K562 (cell line): ENCODE results near the gene ENTPD3. TPM values are rescaled to one million over a fixed set of nuclear protein-coding genes. Genes with fewer than 3 reads are reported as not detected.

Source experiments
- ATAC-seq: fragments of 200-7000 bp; cut with Tn5 transposase; 3 replicates; pipeline ENCODE4 v1.9.1; 2020; ENCODE audit warnings: moderate library complexity
- BruUV-seq: library from RNA; stranded (reverse); fragments of 400-500 nt; replicated peaks from 2 replicates; lab custom pipeline; 2021; lab: Mats Ljungman, UMichigan
- CTCF ChIA-PET: fragments of 300-600 bp; formaldehyde crosslinking; extraction: SDS; loops from one replicate; lab custom pipeline; 2021; ENCODE audit warnings: low intra/inter-chr PET ratio; lab: Yijun Ruan, JAX
- POLR2A ChIA-PET: fragments of 300-600, 350-650 bp; sonication (Branson Sonifier 250); formaldehyde crosslinking; extraction: SDS; loops from one replicate; lab custom pipeline; 2021; ENCODE audit warnings: antibody characterized with exemption, inconsistent platforms; lab: Yijun Ruan, JAX
- DNase-seq, 4 experiments: peaks; one replicate each; pipeline versions ENCODE4 v3.0.0 to v3.0.0-alpha.2; 2011 to 2018; ENCODE audit warnings: low spot score in 3 of 4, mixed read lengths in 3 of 4; ENCODE audit errors: extremely low read depth in 1 of 4
- FAIRE-seq: peaks from 2 replicates; lab custom pipeline; 2011; peaks lifted over from hg19 to GRCh38; lab: Jason Lieb, UNC
- H2AFZ ChIP-seq: 2 replicates; pipeline ENCODE4 v1.6.0; 2011; ENCODE audit warnings: low read depth, low read length, control low read depth, inconsistent platforms
- H3K27ac ChIP-seq: fragments of 200-600 bp; 3 replicates; pipeline ENCODE4 v1.8.0; 2011; ENCODE audit warnings: low read depth, mild to moderate bottlenecking, control low read depth, inconsistent platforms, low read length, moderate library complexity, mixed read lengths; ENCODE audit errors: extremely low read depth
- H3K27me3 ChIP-seq, 2 experiments: fragments of 300-600 bp in 1 of 2; 2 replicates in 1 of 2; 3 replicates in 1 of 2; pipeline versions ENCODE4 v1.6.0 to v1.8.0; 2011; ENCODE audit warnings: inconsistent platforms in 2 of 2, low read length in 2 of 2, mild to moderate bottlenecking in 1 of 2, mixed read lengths in 1 of 2, moderate library complexity in 1 of 2; ENCODE audit not compliant: control insufficient read depth in 2 of 2, insufficient read depth in 2 of 2
- H3K36me3 ChIP-seq: fragments of 300-600 bp; 3 replicates; pipeline ENCODE4 v1.8.0; 2011; ENCODE audit warnings: mild to moderate bottlenecking, low read length, inconsistent platforms; ENCODE audit not compliant: control insufficient read depth, insufficient read depth
- H3K4me1 ChIP-seq, 2 experiments: fragments of 200-600 bp in 1 of 2; replicated peaks in 1 of 2; 2 replicates in 1 of 2; 3 replicates in 1 of 2; pipeline versions ENCODE4 v1.5.1 to v1.8.0; 2011; ENCODE audit warnings: inconsistent platforms in 2 of 2, low read length in 2 of 2, mild to moderate bottlenecking in 1 of 2, mixed read lengths in 1 of 2, moderate library complexity in 1 of 2; ENCODE audit not compliant: control insufficient read depth in 2 of 2, insufficient read depth in 2 of 2
- H3K4me2 ChIP-seq: 2 replicates; pipeline ENCODE4 v1.6.1; 2011; ENCODE audit warnings: low read length, control low read depth, inconsistent platforms, mixed read lengths; ENCODE audit not compliant: insufficient read depth
- H3K4me3 ChIP-seq: fragments of 200-600 bp; sonication (generic), shearing (Covaris generic); 2 replicates; pipeline ENCODE4 v1.5.1; 2016; ENCODE audit warnings: control low read depth, inconsistent platforms
- H3K79me2 ChIP-seq: fragments of 200-600 bp; 3 replicates; pipeline ENCODE4 v1.8.0; 2011; ENCODE audit warnings: low read length, inconsistent platforms; ENCODE audit not compliant: control insufficient read depth, insufficient read depth
- H3K9ac ChIP-seq, 2 experiments: 2 replicates each; pipeline versions ENCODE4 v1.6.0 to v1.6.1; 2011; ENCODE audit warnings: low read depth in 2 of 2, low read length in 2 of 2, control low read depth in 1 of 2, inconsistent platforms in 1 of 2, mild to moderate bottlenecking in 1 of 2, mixed read lengths in 1 of 2; ENCODE audit not compliant: insufficient read depth in 1 of 2
- H3K9me1 ChIP-seq: one replicate; pipeline ENCODE4 v1.6.0; 2011; ENCODE audit warnings: inconsistent platforms, mild to moderate bottlenecking, low read length, moderate library complexity; ENCODE audit not compliant: control insufficient read depth, insufficient read depth
- H3K9me3 ChIP-seq: replicated peaks from 2 replicates; pipeline ENCODE4 v1.5.1; 2011; ENCODE audit warnings: low read depth, low read length, inconsistent platforms; ENCODE audit not compliant: control insufficient read depth, insufficient read depth
- H4K20me1 ChIP-seq: replicated peaks from 2 replicates; pipeline ENCODE4 v1.6.1; 2011; ENCODE audit warnings: low read length, inconsistent platforms, mixed read lengths; ENCODE audit not compliant: control insufficient read depth, insufficient read depth
- ADNP ChIP-seq: fragments of 200-800 bp; sonication (Bioruptor generic); IDR thresholded peaks from 2 replicates; pipeline ENCODE4 v1.6.1; 2016; ENCODE audit warnings: missing genetic modification characterization, missing compliant biosample characterization
- ARID3A ChIP-seq: IDR thresholded peaks from 2 replicates; pipeline ENCODE4 v1.6.1; 2012; ENCODE audit warnings: low read depth, low read length, improper control_type of control experiment, borderline replicate concordance
- ATF3 ChIP-seq, 2 experiments: fragments of 450-650 bp in 1 of 2; sonication (generic) in 1 of 2; formaldehyde crosslinking in 1 of 2; IDR thresholded peaks in 1 of 2; conservative IDR thresholded peaks in 1 of 2; 2 replicates each; pipeline versions ENCODE4 v1.6.1 to v1.8.1; 2016 to 2023; ENCODE audit warnings: mild to moderate bottlenecking in 2 of 2, moderate library complexity in 2 of 2, inconsistent platforms in 1 of 2, missing genetic modification reagents in 1 of 2
- CBFA2T3 ChIP-seq: fragments of 450-650 bp; IDR thresholded peaks from 2 replicates; pipeline ENCODE4 v1.6.1; 2017
- EHMT2 ChIP-seq: fragments of 450-650 bp; IDR thresholded peaks from 2 replicates; pipeline ENCODE4 v1.6.1; 2018; ENCODE audit warnings: antibody characterized with exemption
- JUN ChIP-seq, 2 experiments: sonication (generic) in 1 of 2; formaldehyde crosslinking in 1 of 2; IDR thresholded peaks; 2 replicates each; pipeline versions ENCODE4 v1.6.1 to v1.8.0; 2012 to 2022; ENCODE audit warnings: borderline replicate concordance in 2 of 2, mild to moderate bottlenecking in 2 of 2, improper control_type of control experiment in 1 of 2, low read depth in 1 of 2, low read length in 1 of 2, missing genetic modification reagents in 1 of 2
- JUND ChIP-seq, 2 experiments: IDR thresholded peaks; 2 replicates in 1 of 2; 3 replicates in 1 of 2; pipeline ENCODE4 v1.6.1; 2011; ENCODE audit warnings: borderline replicate concordance in 2 of 2, low read depth in 2 of 2, low read length in 2 of 2, improper control_type of control experiment in 1 of 2, missing biosample characterization in 1 of 2, missing genetic modification characterization in 1 of 2, missing genetic modification reagents in 1 of 2
- MBD2 ChIP-seq: sonication (generic); IDR thresholded peaks from 2 replicates; pipeline ENCODE4 v1.6.1; 2016; ENCODE audit warnings: low read depth, borderline replicate concordance
- PBX2 ChIP-seq, 2 experiments: IDR thresholded peaks in 1 of 2; conservative IDR thresholded peaks in 1 of 2; 2 replicates each; pipeline ENCODE4 v1.6.1; 2016; ENCODE audit warnings: low read depth in 2 of 2, mild to moderate bottlenecking in 1 of 2, missing compliant biosample characterization in 1 of 2, missing genetic modification characterization in 1 of 2, moderate library complexity in 1 of 2
- POLR2H ChIP-seq: IDR thresholded peaks from 2 replicates; pipeline ENCODE4 v1.6.1; 2016; ENCODE audit warnings: missing genetic modification characterization, low read depth, mild to moderate bottlenecking, control low read depth, missing compliant biosample characterization, moderate library complexity
- TBL1XR1 ChIP-seq, 2 experiments: IDR thresholded peaks; 2 replicates each; pipeline ENCODE4 v1.6.1; 2012; ENCODE audit warnings: improper control_type of control experiment in 2 of 2, low read length in 2 of 2, mild to moderate bottlenecking in 1 of 2
- ZBTB17 ChIP-seq: fragments of 450-650 bp; formaldehyde crosslinking; IDR thresholded peaks from 2 replicates; pipeline ENCODE4 v1.4.0; 2020; ENCODE audit warnings: mild to moderate bottlenecking
- WGBS: fragments of 100-300 bp; shearing (Covaris generic); methylation state at CpG from one replicate; pipeline ENCODE4 v1.1.6; 2016; ENCODE audit warnings: low coverage, mixed read lengths; ENCODE audit not compliant: insufficient coverage; ENCODE audit errors: missing lambda C conversion rate; 5-methylcytosine and 5-hydroxymethylcytosine counted together
- in situ Hi-C: fragments of 300-500 bp; cut with MboI; formaldehyde crosslinking; loops from 4 replicates; pipeline ENCODE4 v1.15.0; 2018; ENCODE audit warnings: inconsistent platforms, mixed read lengths
- intact Hi-C: fragments of 100-400 bp; cut with micrococcal nuclease; formaldehyde crosslinking; loops from 2 replicates; pipeline ENCODE4 v1.14.2; 2022
- polyA plus RNA-seq, 8 experiments: library from polyadenylated mRNA; depleted of rRNA in 4 of 8; stranded (reverse) in 5 of 8; unstranded in 3 of 8; fragments of >200 nt; fragmentation: Nextera tagmentation in 2 of 8; fragmentation: Illumina TruSeq in 1 of 8; extraction: Ambion mirVana in 2 of 8; extraction: Trizol in 1 of 8; gene quantifications; 2 replicates each; pipeline versions ENCODE4 v1.2.1 to v1.2.3, GENCODE V29; 2011 to 2014; ENCODE audit warnings: inconsistent platforms in 1 of 8, missing spikeins in 1 of 8
- total RNA-seq, 7 experiments: library from RNA; depleted of rRNA in 6 of 7; stranded (reverse); fragments of >200 nt in 6 of 7; fragmentation: Illumina TruSeq in 2 of 7; extraction: Trizol in 2 of 7; gene quantifications; 2 replicates each; pipeline versions ENCODE4 v1.2.1 to v1.2.3, GENCODE V29; 2011 to 2021; ENCODE audit warnings: low replicate concordance in 1 of 7

ENTPD3 gene
- total and polyA plus RNA-seq, 9 of the 15 experiments (the other 6 are each of a cell fraction or from before 2014, with no cell fraction given), result 0.23 to 2.1 (median 0.58) TPM

GRCh38 chr3:40382617-40382979 lies 4.4 kb upstream of the ENTPD3 start:
- BruUV-seq, result no TSS peak
- Histone ChIP-seq H3K9me1 (no peaks in the 10 kb centered on the region), H3K27me3 (no peaks in the 10 kb centered on the region), H3K36me3 (no peaks in the 10 kb centered on the region), H4K20me1 (no peaks in the 10 kb centered on the region), H3K79me2 (no peaks in the 10 kb centered on the region), H3K27ac (peak overlapping the region; percentile 38; the same call in 1 of the 3 replicates), H3K4me1 (peaks cover 20 to 50% of the 10 kb centered on the region in 2 experiments; a peak in 4 of 5 replicates), H3K9me3 (no peaks in the 10 kb centered on the region), H3K9ac (no peak overlapping the region), H3K4me2 (peak overlapping the region; percentile 2; the same call in 1 of the 2 replicates), H2AFZ (peak overlapping the region; percentile 61), H3K4me3 (no peak overlapping the region)
- WGBS, result 27% methylated on average over 2 of the region's 2 CpGs
- in situ Hi-C loops, result no loop called here
- ATAC-seq (peak; percentile 39), DNase-seq (peak; percentile 33 to 77 (median 58)), FAIRE-seq (peak; percentile 72)
- intact Hi-C loops, result no loop called here
- ChIA-PET POLR2A (interaction anchor here (0.9 to 1.0 kb wide), 2 partner anchors 14 to 44 kb away, joined by 3 read pairs; no protein-coding TSS in a partner anchor), CTCF (no interaction called here)
- 0 out of 2 replicates have a peak, but pooled peaks have one; percentile 13 for TF ChIP-seq ADNP (tag)
- TF ChIP-seq ARID3A, result 0 out of 2 replicates have a peak, but pooled peaks have one; percentile 22
- peak in 1 of 2 experiments; percentile 66; a peak in 1 of 4 replicates for TF ChIP-seq TBL1XR1 (IDR thresholded peaks at IDR 0.05; ENCODE audit: low read length in 2 of 2)
- TF ChIP-seq CBFA2T3, result peak; percentile 82
- peak; percentile 75 for TF ChIP-seq EHMT2
- no peak for TF ChIP-seq PBX2 (CRISPR knock-in tag; IDR thresholded peaks at IDR 0.05; ENCODE audit: low read depth)
- TF ChIP-seq PBX2 (tag; conservative IDR thresholded peaks at IDR 0.05; ENCODE audit: low read depth), result peak; percentile 27; the same call in 1 of the 2 replicates
- no peak for TF ChIP-seq MBD2
- peak; percentile 75 for TF ChIP-seq ATF3 (IDR thresholded peaks at IDR 0.05)
- TF ChIP-seq ATF3 (CRISPR knock-in tag; conservative IDR thresholded peaks at IDR 0.05), result no peak
- TF ChIP-seq POLR2H (tag), result no peak
- peak; percentile 73 for TF ChIP-seq JUND (IDR thresholded peaks at IDR 0.05; ENCODE audit: borderline replicate concordance, low read depth, low read length)
- TF ChIP-seq JUND (tag; IDR thresholded peaks at IDR 0.05; ENCODE audit: borderline replicate concordance, low read depth, low read length), result no peak; the same call in 2 of the 3 replicates
- TF ChIP-seq ZBTB17, result 0 out of 2 replicates have a peak, but pooled peaks have one; percentile 20
- peak; percentile 40; the same call in 1 of the 2 replicates for TF ChIP-seq JUN (IDR thresholded peaks at IDR 0.05; ENCODE audit: borderline replicate concordance, low read depth, low read length)
- no peak for TF ChIP-seq JUN (CRISPR knock-in tag; IDR thresholded peaks at IDR 0.05; ENCODE audit: borderline replicate concordance)
